Daoy (cell line): ENCODE data around the gene SLC25A33. TPM values are rescaled to one million over a fixed set of nuclear protein-coding genes. Genes with fewer than 3 reads are reported as not detected.

ENCODE experiments used
- DNase-seq: peaks from one replicate; pipeline ENCODE4 v3.0.0-alpha.2; 2015; ENCODE audit warnings: low read depth
- total RNA-seq: library from RNA; depleted of rRNA; stranded (reverse); fragments of >200 nt; shearing (Covaris generic); gene quantifications from 2 replicates; pipeline ENCODE4 v1.2.3, GENCODE V29; 2014

Gene SLC25A33
- total RNA-seq, 1 experiment from 2014 or later: 17.4 TPM

DNA sequence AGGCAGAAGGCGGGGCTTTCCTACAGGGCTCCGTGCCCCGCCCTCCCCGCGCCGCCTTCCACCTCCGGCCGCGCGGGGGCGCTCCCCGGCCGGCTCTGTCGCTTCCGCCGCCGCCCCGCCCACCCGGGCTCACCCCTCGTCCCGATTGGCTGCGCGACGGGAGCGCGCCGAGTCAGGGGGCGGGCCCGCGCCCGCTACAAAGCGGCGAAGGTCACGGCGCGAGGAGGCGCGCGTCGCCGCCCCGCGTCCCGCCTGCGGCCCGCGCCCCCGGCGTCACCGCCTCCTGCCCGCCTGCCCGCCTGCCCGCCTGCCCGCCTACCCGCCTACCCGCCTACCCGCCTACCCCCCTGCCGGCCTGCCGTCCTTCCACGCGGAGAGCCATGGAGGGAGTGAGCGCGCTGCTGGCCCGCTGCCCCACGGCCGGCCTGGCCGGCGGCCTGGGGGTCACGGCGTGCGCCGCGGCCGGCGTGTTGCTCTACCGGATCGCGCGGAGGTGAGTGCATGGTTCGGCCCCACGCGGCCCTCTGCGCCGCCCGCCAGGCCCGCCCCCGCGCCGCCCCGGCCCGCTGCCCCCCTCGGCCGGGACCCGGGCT is 49.4 kb downstream of the SLC25A33 start, which contains the start of gene TMEM201:
TSS of gene TMEM201 (plus strand) at position 361 of the 593 bp plus-strand sequence. CDS start at position 381, 20 bp downstream.
- DNase-seq: peak; percentile 97

DNA sequence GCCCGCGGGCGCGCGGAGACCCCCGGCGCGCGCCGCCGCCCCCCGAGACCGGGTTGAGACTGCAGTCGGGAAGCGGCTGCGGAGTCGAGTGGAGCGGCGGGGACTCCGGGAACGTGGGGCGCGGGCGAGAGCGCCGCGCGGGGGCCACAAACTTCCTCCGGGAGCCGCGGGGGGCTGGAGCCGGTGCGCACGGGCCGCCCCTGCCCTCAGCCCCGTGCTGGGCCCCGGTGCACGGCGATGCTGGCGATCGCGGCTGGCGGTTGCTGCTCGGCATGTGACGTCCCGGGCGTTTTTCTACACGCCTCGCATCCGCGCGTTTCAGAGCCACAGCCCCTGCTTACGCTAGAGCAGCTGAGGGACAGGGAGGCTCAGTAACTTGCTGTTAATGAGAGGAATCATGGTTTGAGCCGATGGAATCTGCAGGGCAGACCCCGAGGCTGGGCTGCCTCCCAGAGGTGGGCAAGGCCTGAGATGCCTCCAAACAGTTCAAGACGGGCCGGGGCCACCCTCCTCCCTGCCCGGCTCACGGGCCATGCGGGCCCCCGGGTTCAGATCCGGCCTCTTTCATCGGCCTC is 50.0 kb downstream of the SLC25A33 start:
- DNase-seq: peak; percentile 42

DNA sequence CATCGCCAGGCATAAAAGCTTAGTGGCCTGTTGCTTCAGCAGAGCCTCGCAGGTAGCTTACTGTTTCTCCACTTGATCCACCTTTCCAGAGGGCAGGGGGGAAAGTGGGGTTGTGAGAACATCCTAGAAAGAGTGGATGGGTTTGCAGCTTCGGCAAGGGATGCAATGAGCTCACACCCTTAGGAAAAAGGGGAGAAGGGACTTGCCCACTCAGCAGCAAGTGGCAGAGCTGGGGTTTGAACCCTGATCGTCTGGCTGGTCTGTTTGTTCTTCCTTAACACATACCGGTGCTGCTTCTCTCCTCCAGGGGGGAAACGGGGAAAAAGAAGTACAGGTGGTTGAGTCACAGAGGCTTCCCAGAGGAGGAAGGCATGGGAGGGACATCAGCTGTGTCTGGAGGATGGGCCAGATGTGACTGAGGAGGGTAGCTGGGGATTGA is 50.5 kb downstream of the SLC25A33 start:
- DNase-seq: peak; percentile 34

GRCh38 chr1:9590201-9590600 is 50.9 kb downstream of the SLC25A33 start:
- DNase-seq: no peak

GRCh38 chr1:9590945-9591668 is 51.8 kb downstream of the SLC25A33 start:
- no peak for DNase-seq

DNA sequence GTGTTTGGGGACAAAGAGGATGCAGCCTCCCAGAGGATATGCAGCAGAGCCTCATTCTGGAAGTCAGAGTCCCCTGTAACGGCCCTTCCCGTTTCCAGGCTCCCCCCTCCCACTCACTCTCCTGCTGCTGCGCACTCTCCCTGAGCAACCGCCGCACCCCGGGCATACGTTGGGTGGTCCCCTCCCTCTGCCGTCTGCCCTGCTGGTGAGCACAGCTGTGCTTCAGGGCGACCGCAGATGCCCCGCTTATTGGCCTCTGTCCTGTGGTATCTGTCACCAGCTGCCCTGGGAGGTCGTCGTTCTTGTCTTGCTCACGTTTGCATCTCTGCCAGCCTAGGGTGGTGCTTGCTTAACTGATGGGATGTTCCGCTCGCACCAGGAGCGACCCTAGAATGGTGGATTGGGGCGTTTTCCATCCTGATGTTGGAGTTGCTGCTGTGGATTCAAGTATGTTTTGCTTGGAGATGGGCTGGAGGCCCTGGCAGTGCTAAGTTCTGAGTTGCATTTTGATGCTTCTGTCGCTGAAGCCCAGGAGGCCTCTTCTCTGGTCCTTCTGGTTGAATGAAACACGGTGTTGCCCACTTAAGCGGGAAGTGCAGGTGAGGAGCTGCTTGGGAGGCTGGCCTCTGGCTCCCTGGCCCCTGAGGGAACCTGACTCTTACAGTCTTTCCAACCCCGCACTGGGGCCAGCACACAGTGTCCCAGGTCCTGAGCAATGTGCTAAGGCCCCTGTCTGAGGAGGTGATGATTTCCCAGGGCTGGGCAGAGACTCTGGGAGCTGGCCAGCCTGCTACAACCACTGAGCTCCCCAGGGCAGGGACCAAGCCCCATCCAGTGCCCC is 52.6 kb downstream of the SLC25A33 start:
- no peak for DNase-seq

DNA sequence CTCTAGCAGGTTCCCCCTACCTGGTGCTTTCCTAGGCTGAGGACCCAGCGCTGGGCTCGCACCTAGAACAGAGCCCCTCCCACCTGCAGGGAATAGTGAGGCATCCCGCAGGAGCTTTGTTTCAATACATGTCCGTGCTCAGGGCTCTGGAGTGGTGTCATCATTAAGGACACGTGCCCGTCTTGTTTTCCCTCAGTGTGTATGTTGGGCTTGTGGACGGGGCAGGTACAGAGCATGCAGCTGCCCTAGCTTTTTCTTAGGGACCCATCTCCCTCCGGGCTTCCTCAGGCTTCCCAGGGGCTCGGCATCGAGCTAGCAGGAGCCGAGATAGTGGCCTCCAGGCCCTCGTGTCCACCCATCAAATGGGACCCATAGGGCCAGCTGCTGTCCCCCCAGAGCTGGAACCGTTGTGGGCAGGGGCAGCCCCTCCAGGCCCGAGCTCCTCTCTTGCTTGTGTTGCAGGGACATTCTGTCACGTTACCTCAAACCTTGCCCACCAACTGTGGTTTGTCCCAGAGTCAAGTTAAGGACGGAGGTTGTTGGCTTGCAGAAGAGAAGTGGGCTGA is 53.3 kb downstream of the SLC25A33 start:
- DNase-seq: no peak

DNA sequence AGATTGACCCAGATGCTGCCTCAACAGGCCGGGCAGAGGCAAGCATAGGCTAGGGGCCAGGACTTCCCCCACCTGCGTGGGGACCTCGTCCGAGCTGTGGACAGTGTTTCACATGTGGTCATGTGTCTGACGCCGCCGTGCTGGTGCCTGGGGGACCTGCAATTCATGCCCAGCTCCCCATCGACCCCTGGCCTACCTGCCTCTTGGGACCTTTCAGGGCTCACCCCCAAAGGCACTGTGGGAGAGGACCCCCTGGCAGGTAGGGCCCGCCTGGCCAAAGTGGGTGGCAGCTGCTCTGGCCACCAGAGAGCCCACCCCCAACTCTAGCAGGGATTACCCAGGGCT is 53.9 kb downstream of the SLC25A33 start:
- no peak for DNase-seq

DNA sequence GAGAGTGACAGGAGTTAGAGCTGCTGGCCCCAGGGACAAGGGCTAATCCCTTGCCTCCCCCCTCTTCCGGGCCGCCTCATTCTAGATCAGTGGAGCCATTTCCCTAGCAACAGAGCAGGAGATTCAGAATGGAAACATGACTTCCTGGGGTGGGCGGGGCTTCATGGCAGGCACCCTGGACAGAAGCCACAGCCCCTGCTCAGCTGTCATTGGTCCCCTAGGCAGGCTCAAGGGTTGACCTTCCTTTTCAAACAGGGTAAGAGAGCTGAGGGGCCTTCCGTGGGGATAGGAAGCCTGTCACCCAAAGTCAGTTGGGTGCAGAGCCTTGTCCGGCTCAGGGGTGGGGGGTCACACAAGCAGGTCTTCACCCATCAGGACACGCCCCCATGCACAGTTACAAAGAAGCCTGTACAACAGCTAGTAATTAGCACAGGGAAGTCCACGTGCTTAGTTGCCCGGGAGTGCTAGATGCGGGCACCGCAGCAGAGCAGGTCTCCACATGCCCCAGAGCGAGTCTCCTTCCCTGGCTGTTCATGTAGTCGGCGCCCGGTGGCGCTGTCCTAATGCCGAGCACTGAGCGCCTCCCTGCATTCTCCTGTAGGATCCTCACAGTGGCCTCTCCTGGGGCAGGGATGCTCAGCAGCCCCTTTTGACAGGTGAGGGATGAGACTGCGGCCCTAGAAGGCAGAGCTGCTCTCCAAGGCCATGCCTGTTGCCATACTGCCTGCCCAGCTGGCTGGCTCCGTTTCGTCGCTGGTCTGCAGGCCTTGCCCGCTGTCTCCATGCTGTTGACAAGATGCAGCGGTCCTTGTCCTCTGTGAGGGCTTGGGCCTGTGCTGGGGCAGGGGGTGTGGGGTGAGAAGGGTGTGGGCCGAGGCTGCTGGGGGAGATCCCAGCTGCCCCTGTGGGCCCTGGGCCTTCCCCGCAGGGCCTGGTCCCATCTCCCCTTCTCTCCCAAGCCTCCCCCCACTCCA is 54.5 kb downstream of the SLC25A33 start:
- peak; percentile 82 for DNase-seq

- no peak for DNase-seq
Observed at GRCh38 chr1:9594471-9595155, 55.3 kb downstream of the SLC25A33 start.

DNA sequence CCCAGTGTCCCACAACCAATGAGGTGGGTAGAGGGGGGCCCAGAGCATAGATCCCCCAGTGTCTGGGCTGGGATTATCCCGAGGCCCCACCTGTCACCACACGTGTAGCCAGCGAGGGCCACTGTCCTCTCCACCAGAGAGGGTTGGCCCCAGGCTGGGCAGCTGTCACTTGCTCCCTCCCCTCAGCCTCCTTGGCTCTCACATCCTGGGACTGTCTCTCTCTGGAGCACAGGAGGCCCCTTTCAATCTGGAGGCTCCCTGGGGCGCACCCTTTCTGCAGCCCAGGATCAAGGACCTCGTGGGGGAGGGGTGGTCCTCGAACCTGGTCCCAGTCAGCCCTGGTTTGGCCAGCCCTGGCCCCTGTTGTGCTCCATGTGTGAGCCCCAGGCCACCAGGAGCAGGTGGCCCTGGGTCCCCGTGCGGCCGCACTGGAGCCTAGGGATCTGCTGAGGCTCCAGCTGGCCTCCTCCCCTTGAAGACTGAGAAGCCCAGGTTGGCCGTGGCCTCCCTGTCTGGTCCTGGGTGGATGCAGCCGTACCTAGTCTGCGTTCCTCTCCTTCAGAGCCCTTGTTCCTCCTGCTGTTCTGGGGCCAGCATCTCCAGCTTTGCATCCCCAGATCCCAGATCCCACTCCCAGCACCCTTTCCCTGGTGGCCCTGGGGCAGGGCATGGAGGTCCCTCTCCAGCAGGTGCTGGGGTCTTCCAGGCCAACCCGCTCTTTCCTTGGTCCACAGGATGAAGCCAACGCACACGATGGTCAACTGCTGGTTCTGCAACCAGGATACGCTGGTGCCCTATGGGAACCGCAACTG is 56.1 kb downstream of the SLC25A33 start:
- no peak for DNase-seq

- no peak for DNase-seq
Observed at GRCh38 chr1:9595968-9596340, 56.7 kb downstream of the SLC25A33 start.

DNA sequence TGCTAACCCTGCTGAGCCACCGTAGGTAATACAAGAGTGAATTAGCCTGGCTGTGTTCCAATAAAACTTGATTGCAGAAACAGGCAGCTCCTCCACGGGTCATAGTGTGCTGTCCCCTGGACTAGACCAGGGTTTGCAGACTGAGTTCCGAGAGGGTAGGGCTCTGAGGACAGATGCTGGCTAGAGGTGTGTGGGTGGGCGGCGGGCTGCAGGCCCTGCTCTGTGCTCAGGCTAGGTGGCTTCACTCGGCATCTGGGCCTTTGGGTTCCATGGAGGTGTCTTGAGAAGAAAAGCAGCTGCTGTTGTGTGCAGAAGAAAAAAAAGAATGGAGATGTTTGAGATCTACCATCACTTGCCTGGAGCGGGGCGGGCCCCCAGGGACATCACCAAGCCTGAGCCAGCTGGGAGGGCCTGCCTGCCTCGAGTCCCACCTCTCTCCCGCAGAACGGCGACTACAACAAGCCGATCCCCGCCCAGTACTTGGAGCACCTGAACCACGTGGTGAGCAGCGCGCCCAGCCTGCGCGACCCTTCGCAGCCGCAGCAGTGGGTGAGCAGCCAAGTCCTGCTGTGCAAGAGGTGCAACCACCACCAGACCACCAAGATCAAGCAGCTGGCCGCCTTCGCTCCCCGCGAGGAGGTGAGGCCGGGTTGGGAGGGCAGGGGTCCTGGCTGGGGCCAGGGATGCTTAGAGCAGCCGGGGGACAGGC is 57.3 kb downstream of the SLC25A33 start:
- DNase-seq: no peak

GRCh38 chr1:9597361-9598315 is 58.4 kb downstream of the SLC25A33 start:
- DNase-seq: no peak

DNA sequence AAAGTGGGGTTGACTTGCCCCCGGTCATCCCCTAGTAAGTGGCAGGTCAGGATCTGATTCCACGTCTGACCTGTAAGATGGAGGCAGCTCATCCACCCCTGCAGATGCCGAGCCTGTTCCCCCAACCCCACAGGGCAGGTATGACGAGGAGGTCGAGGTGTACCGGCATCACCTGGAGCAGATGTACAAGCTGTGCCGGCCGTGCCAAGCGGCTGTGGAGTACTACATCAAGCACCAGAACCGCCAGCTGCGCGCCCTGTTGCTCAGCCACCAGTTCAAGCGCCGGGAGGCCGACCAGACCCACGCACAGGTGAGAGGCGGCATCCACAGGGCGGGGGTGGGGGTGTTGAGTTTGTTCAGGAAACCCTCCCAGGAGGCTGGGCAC is 59.0 kb downstream of the SLC25A33 start:
- DNase-seq: no peak

DNA sequence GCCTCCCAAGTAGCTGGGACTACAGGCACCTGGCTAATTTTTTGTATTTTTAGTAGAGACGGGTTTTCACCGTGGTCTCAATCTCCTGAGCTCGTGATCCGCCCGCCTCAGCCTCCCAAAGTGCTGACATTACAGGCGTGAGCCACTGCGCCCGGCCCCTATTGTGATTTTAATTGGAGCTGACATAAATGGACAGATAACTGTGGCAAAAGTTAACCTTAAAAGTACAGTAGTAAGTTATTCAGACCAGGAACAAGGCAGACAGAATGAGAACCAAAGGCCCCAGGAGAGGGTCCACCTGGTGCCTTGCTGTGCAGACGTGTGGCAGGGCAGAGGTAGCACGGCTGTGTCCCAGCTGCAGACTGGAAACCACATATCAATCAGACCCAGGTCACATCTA is 60.5 kb downstream of the SLC25A33 start:
- DNase-seq: no peak
